ENCODE results near the gene WDFY4. TPM values are rescaled to one million over a fixed set of nuclear protein-coding genes. Genes with fewer than 3 reads are reported as not detected.

The WDFY4 gene
- polyA plus RNA-seq, 1 of the 3 experiments (the other 2 are of a cell fraction): not detected

DNA sequence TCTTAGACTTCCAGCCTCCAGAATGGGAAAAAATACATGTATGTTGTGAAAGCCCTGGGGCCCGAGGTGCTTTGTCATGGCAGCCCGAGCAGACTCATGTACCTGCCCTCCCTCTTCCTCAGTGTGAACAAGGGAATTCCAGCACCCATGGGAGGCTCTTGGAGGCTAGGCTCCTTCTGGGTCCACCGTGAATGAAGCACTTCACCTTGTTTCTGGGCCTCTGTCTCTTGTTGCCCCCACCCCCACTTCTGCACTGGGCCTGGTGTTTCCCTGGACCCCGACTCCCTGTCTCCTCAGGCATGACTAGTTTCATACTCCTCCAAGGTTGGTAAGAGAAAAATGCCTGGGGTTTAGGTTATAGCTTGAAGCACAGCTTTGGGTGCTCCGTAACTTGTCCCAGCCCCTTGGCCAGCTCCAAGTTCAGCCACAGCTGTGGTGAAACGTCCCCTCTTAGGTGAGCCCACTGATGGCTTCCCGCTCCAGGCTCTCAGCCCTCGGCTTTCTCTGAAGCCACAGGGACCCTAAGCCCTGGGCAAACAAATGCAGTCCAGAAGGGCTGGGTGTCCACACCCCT lies 49.6 kb upstream of the WDFY4 start:
- no peak overlapping the region for H3K27ac ChIP-seq (ENCODE audit: low read depth in 2 of 2, low read length in 1 of 2)
- DNase-seq: no peak
- H3K9me2 ChIP-seq: no peaks in the 10 kb centered on the region

GRCh38 chr10:48636231-48636630 lies 48.4 kb upstream of the WDFY4 start:
- Histone ChIP-seq H3K9me2 (no peaks in the 10 kb centered on the region), H3K9ac (no peak overlapping the region), H3F3A (replicated peaks; ENCODE audit: insufficient read depth) (peaks cover 7% of the 10 kb centered on the region), H2AFZ (ENCODE audit: low read depth) (no peak overlapping the region), H3K36me3 (replicated peaks in 1 of 2; ENCODE audit: control insufficient read depth in 1 of 2, insufficient read depth in 2 of 2, low read length in 1 of 2) (no peaks in the 10 kb centered on the region), H3K27ac (ENCODE audit: low read depth in 2 of 2, low read length in 1 of 2) (no peak overlapping the region), H3K4me2 (no peak overlapping the region), H3K4me3 (ENCODE audit: low read depth in 2 of 2, low read length in 1 of 2) (no peak overlapping the region), H3K9me3 (peaks cover 16% of the 10 kb centered on the region), H3K27me3 (ENCODE audit: insufficient read depth) (no peaks in the 10 kb centered on the region), H4K20me1 (ENCODE audit: insufficient read depth) (no peaks in the 10 kb centered on the region), H3K4me1 (ENCODE audit: control insufficient read depth in 1 of 2, insufficient read depth in 2 of 2, low read depth in 1 of 2, low read length in 1 of 2) (peaks cover 0 to 7% of the 10 kb centered on the region in 2 experiments; a peak in 1 of 4 replicates), H3K79me2 (ENCODE audit: insufficient read depth) (peaks cover 21% of the 10 kb centered on the region)
- ChIA-PET CTCF (interaction anchor here (1.1 to 5.3 kb wide), 4 partner anchors 20 to 85 kb away, joined by 3 to 35 read pairs (median 4); no protein-coding TSS in a partner anchor), POLR2A (no interaction called here)
- no peak for DNase-seq
- WGBS (ENCODE audit: low lambda C conversion rate): 66% methylated on average over 3 of the region's 3 CpGs
- TF ChIP-seq TAF1 (IDR thresholded peaks at IDR 0.05; ENCODE audit: borderline replicate concordance, low read depth, low read length) (no peak), YY1 (IDR thresholded peaks at IDR 0.05; ENCODE audit: low read depth) (no peak), FOSL2 (IDR thresholded peaks at IDR 0.05; ENCODE audit: borderline replicate concordance, low read depth) (no peak), RCOR1 (IDR thresholded peaks at IDR 0.05; ENCODE audit: low read length) (no peak), GABPA (IDR thresholded peaks at IDR 0.05; ENCODE audit: low read depth) (no peak), USF2 (IDR thresholded peaks at IDR 0.05; ENCODE audit: borderline replicate concordance, low read depth, low read length) (no peak), EP300 (IDR thresholded peaks at IDR 0.05; ENCODE audit: borderline replicate concordance in 1 of 2, low read depth in 1 of 2, low read length in 1 of 2) (no peak), MXI1 (IDR thresholded peaks at IDR 0.05; ENCODE audit: low read depth, low read length) (no peak), MEF2A (IDR thresholded peaks at IDR 0.05; ENCODE audit: borderline replicate concordance, low read depth) (no peak), SIN3A (IDR thresholded peaks at IDR 0.05; ENCODE audit: borderline replicate concordance, low read depth, low read length) (no peak), TEAD4 (IDR thresholded peaks at IDR 0.05; ENCODE audit: borderline replicate concordance, insufficient read depth) (no peak), SMC3 (IDR thresholded peaks at IDR 0.05; ENCODE audit: low read depth, low read length) (no peak), POLR2AphosphoS5 (IDR thresholded peaks at IDR 0.05; ENCODE audit: low read depth, low read length) (no peak), FOXM1 (IDR thresholded peaks at IDR 0.05; ENCODE audit: low read depth) (no peak), JUND (IDR thresholded peaks at IDR 0.05) (no peak), EZH2phosphoT487 (IDR thresholded peaks at IDR 0.05; ENCODE audit: borderline replicate concordance, low read depth) (no peak)
- TF ChIP-seq, protein P1, sequence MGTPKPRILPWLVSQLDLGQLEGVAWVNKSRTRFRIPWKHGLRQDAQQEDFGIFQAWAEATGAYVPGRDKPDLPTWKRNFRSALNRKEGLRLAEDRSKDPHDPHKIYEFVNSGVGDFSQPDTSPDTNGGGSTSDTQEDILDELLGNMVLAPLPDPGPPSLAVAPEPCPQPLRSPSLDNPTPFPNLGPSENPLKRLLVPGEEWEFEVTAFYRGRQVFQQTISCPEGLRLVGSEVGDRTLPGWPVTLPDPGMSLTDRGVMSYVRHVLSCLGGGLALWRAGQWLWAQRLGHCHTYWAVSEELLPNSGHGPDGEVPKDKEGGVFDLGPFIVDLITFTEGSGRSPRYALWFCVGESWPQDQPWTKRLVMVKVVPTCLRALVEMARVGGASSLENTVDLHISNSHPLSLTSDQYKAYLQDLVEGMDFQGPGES (IDR thresholded peaks at IDR 0.05; ENCODE audit: low read depth, low read length): no peak
- TF ChIP-seq, protein P2, sequence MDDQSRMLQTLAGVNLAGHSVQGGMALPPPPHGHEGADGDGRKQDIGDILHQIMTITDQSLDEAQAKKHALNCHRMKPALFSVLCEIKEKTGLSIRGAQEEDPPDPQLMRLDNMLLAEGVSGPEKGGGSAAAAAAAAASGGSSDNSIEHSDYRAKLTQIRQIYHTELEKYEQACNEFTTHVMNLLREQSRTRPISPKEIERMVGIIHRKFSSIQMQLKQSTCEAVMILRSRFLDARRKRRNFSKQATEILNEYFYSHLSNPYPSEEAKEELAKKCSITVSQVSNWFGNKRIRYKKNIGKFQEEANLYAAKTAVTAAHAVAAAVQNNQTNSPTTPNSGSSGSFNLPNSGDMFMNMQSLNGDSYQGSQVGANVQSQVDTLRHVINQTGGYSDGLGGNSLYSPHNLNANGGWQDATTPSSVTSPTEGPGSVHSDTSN (IDR thresholded peaks at IDR 0.05): no peak
- TF ChIP-seq, protein P3, sequence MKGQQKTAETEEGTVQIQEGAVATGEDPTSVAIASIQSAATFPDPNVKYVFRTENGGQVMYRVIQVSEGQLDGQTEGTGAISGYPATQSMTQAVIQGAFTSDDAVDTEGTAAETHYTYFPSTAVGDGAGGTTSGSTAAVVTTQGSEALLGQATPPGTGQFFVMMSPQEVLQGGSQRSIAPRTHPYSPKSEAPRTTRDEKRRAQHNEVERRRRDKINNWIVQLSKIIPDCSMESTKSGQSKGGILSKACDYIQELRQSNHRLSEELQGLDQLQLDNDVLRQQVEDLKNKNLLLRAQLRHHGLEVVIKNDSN (IDR thresholded peaks at IDR 0.05; ENCODE audit: borderline replicate concordance, low read depth): no peak

More for the DNA sequence above, 49.6 kb upstream of the WDFY4 start:
- Histone ChIP-seq H3K9me3 (peaks cover 4% of the 10 kb centered on the region; the same call in 1 of the 2 replicates), H3K4me3 (ENCODE audit: low read depth in 2 of 2, low read length in 1 of 2) (no peak overlapping the region), H3K4me2 (no peak overlapping the region), H3K9ac (no peak overlapping the region), H3K27me3 (ENCODE audit: insufficient read depth) (no peaks in the 10 kb centered on the region), H3K79me2 (ENCODE audit: insufficient read depth) (peaks cover 12% of the 10 kb centered on the region; the same call in 1 of the 2 replicates), H2AFZ (ENCODE audit: low read depth) (no peak overlapping the region), H4K20me1 (ENCODE audit: insufficient read depth) (no peaks in the 10 kb centered on the region), H3K4me1 (ENCODE audit: control insufficient read depth in 1 of 2, insufficient read depth in 2 of 2, low read depth in 1 of 2, low read length in 1 of 2) (peaks cover 0 to 7% of the 10 kb centered on the region in 2 experiments; a peak in 1 of 4 replicates), H3K36me3 (replicated peaks in 1 of 2; ENCODE audit: control insufficient read depth in 1 of 2, insufficient read depth in 2 of 2, low read length in 1 of 2) (no peaks in the 10 kb centered on the region), H3F3A (replicated peaks; ENCODE audit: insufficient read depth) (no peaks in the 10 kb centered on the region)
- ChIA-PET CTCF (interaction anchor here (1.1 to 5.3 kb wide), 4 partner anchors 21 to 84 kb away, joined by 3 to 35 read pairs (median 4); no protein-coding TSS in a partner anchor), POLR2A (no interaction called here)
- 85% methylated on average over 6 of the region's 8 CpGs for WGBS (ENCODE audit: low lambda C conversion rate)
- TF ChIP-seq GABPA (IDR thresholded peaks at IDR 0.05; ENCODE audit: low read depth): no peak
- no peak for TF ChIP-seq RFX5 (IDR thresholded peaks at IDR 0.05; ENCODE audit: low read length)
